HK-2 (cell line): ENCODE results near the gene TTC28.
"Not testable (repeated sequence)": the region's sequence is repeated elsewhere in the genome, so short reads cannot be mapped to it uniquely, and the experiment has no call there.

Source experiments
- DNase-seq: peaks from one replicate; pipeline ENCODE4 v3.0.0-alpha.2; 2018; ENCODE audit not compliant: unreplicated experiment

Gene TTC28

DNA sequence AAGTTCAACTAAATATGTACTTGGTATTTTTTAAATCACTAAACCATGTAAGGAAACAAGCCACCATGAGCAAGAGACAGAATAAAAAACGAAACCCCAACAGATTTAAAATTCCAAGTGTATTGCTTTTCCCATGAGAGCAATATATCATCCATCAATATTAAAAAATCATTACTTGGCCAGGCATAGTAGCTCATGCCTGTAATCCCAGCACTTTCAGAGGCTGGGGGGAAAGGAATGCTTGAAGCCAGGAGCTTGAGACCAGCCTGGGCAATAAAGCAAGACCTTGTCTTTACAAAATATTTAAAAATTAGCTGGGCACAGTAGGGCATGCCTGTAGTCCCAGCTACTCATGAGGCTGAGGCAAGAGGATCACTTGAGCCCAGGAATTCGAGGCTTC is 190.8 kb downstream of the TTC28 start:
- no peak for DNase-seq

DNA sequence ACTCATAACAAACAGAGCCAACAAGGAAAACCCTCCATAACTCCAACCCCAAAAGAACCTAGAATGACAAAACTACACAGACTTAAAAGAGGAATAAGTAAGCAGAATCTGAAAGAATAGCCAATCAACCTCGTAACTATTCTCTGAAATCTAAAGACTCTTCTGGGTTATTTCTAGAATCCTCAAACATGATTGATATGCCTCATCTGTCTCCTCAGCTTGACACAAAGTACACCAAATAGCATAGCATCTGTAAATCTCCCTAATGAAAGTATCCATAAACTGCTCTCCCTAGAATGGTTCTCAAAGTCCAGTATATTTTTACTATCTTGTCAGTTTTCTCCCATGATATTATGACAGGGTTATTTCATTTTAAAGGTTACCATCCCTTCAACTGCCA is 195.0 kb downstream of the TTC28 start:
- no peak for DNase-seq

DNA sequence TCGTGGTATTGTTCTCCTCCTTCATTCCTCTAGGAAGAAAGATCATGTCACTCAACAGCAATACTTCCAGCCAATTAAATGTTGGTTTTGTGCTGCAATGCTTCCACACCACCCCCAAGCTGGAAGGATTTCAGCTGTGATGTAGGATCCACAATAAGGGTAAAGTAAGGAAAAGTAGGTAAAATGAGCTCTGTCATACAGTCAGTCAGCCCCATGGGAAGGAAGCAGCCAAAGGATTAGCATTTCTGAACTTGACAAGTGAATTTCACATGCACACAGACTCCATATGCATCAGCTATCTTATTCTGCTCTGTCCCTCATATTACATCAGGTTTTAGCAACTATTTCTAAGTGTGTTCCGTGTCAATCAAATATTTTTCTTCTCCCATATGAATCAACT is 197.9 kb downstream of the TTC28 start:
- DNase-seq = no peak

DNA sequence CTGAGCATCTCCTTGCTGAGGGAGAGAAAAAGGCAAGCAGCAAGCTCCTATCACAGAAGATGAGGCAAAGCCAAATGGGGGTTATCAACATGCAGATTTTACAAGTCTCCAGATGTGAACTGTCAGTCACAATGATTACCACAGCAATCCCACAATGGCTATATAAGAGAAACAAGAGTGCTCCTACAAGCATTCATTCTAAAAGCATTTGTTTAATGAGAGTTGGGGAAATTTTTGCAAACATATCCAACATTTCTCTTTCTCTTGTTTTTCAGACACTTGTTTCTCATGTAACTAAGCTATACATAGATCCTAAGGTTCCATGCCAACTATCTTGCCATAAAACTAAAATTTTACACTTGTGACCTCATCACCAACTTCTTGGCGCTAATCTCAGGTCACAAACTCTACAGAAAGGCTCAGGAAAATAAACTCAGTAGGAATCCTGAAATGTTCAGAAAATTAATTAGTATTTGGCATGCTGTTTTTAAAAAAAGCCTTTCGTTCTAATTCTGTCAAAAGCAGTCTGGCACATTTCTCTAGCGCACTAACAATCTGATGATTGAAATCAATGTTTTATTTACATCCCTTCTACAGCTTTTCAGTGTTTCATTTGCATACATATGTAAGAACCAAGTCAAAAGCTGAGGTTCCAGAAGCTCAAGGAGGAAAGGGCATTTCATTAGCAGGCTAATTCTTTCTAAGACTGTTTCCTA is 199.5 kb downstream of the TTC28 start:
- no peak for DNase-seq

DNA sequence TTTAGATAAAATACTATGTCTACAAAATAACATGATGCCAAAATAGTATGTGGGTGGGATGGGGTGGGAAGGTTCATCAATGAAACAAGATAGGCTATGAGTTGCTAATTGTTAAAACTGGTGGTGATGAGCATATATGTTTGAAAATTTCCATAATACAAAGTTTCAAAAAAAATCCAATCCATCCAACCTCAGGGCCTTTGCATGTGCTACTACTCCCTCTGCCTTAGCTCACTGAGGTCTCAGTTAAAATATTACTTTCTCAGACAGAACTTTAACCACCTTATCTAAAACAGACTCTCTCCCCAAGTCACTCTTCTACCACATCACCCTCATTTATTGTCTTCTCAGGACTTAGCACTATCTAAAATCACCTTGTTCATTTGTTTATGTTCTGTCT is 201.1 kb downstream of the TTC28 start:
- no peak for DNase-seq

DNA sequence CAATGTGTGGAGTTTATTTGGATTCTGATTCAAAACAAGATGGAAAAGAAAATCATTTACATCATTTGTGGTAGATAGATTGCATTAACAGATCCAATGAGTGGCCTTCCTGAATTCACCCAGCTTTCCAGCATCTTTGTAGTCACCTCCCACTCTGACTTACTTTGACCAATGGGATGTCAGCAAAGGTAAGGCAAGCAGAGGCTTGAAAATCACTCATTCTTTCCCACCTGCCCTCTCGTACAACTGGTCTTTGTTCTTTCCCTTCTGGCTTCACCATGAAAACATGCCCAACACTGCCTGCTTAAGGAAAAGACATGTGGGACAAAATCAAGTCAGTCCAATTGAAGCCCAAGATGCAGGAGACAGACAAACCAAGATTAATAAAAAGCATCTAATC is 202.1 kb downstream of the TTC28 start:
- DNase-seq = no peak

DNA sequence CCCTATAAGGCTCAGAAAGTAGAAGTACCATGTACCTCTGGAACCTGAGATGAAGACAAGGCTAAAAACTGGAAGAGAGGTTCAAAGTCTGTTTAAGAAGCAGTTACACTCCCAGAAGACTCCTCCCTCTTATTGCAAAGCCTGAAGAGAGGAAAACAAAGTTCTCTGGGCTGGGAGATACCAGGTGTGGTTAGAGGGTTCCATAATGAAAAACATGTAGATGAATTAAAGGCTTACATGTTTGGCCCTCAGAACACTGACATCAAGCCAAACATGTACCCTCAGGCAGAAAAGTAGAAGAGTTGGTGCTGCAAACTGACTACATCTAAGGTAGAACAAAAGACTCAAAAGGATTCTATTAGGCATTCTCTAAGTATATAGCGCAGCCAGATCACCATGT is 205.3 kb downstream of the TTC28 start:
- DNase-seq = no peak

DNA sequence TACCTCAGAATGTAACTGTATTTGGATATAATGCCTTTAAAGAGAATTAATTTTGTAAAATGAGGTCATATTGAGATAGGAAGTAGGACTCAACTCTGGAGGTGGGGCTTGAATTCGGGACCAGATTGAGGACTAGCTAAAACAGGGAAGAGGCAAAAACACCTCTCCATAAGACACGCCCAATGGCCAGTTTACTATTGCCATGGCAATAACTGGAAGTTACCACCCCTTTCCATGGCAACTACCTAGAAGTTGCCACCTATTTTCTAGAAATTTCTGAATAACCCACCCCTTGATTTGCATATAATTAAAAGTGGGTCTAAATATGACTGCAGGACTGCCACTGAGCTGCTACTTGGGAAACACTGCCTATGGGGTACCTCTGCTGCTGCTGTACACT is 206.4 kb downstream of the TTC28 start:
- DNase-seq = no peak

DNA sequence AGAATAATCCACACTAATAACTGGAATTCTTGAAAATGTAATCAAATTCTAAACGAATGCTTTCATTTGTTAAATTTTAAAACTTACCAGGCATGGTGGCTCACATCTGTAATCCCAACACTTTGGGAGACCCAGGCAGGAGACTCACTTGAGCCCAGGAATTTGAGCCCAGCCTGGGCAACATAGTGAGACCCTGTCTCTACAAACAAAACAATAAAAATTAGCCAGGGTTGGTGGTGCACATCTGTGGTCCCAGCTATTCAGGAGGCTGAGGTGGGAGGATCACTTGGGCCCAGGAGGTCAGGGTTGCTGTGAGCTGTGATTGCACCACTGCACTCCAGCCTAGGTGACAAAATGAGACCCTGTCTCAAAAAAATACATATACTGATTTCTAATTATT is 212.6 kb downstream of the TTC28 start:
- DNase-seq = not testable (repeated sequence)

DNA sequence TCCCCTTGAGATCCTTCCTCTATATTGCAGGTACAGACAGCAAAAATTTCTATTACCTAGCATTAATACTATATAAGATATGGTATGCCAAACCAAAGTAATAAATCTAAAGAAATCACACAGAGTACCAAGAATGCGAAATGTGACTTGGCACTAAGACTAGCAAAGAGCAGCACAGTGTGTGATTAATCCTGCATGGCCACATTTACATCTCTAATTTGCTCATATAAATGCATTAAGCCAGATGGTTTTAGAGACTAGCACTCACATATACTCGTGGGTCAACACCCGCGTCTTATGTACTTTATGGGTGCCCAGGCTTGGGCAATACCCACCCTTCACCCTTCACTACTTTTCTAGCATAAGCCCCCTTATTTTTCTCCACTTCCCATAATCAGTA is 213.2 kb downstream of the TTC28 start:
- DNase-seq = no peak

DNA sequence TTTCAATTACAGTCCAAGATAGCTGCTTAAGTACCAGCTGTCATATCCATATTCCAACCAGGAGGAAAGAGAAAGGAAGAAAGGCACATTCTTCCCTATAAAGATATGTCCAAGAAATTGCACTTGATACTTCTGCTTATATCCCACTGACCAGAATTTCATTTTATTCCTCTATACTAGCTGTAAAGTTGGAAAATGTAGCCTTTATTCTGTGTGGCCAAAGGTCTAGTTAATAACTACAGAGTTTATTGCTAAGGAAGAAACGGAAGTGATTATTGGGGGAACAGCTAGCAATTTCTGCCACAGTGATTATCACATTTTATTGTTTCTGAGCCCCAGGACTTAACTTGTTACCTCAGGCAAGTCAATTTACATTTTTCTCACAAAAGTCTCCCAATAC is 213.8 kb downstream of the TTC28 start:
- no peak for DNase-seq

DNA sequence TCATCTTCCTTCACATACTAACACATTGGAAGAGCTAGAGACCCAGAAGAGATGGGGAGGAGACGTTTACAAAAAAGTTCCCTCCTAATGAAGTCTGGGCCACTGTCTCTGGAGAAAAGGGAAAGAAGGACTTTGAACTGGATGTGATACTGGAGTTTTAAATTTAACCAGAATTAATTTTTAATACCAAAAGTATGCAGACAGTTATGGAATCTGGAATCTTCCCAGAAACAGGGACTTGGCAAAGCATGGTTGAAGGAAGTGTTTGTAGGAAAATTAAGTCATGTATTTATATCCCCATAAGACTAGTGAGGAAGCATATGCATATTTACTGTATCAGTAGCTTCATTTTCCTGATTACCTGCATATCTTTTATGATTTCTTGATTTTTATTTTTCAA is 215.5 kb downstream of the TTC28 start:
- no peak for DNase-seq

DNA sequence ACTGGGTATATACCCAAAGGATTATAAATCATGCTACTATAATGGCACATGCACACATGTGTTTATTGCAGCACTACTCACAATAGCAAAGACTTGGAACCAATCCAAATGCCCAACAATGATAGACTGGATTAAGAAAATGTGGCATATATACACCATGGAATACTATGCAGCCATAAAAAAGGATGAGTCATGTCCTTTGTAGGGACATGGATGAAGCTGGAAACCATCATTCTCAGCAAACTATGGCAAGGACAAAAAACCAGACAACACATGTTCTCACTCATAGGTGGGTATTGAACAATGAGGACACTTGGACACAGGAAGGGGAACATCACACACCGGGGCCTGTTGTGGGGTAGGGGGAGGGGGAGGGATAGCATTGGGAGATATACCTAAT is 216.2 kb downstream of the TTC28 start:
- not testable (repeated sequence) for DNase-seq

DNA sequence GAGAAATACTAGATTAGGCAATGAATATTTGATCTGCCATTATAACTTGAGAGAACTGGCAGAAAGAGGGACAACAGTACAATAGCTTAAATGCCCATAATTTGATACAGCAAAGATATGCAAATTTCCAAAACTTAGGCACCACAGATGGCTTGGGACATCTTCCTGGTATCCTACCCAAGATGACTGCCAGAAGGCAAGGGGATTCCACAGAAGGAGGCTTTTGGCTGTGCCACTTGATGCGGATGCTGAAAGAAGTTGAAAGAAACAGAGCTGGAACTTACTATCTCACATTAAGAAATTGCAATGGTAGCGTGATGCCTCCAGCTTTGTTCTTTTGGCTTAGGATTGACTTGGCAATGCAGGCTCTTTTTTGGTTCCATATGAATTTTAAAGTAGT is 216.7 kb downstream of the TTC28 start:
- DNase-seq = no peak

DNA sequence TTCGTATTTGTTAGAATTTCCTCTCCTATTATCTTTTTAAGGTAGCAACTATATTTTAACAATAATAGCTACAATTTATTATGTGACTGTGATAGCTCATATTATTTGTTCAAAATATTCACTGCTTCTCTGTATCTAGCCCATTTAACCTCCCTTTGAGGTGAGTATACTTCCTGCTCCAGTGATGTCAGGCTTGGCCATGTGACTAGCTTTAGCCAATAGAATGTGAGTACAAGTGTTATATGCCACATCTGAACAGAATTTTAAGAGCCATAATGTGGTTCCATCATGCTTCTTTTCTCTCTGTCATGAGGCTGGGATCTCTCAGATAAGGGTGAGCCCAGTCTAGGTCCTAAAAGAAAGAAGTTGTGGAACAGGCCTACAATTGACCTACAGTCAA is 217.6 kb downstream of the TTC28 start:
- no peak for DNase-seq

DNA sequence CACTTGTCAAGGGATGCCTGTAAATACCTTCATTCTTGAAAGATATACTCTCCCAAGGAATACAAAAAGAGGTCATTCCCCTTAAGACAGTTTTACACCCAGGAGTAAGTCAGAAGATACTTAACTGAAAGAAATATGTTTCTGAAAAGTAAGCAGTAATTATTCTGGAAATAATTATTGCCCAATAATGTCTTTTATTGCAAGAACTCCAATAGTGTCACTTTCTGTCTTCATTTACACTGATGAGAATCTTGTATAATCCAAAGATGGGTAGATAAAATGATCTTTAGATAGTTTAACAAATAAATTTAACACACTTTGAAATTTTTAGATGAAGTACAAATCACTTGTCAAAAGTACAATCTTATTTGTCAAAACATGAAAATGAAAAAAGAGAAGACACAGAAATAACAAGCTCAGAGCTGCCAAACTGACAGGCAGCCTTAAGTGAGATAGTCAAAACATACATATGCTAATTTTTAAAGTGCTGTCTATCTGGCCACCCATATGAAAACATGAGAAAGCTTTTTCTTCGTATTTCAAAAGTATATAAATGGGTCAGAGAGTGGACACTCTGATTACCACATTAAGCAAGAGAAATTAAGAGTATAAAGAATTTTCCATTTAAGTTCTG is 225.1 kb downstream of the TTC28 start:
- no peak for DNase-seq

DNA sequence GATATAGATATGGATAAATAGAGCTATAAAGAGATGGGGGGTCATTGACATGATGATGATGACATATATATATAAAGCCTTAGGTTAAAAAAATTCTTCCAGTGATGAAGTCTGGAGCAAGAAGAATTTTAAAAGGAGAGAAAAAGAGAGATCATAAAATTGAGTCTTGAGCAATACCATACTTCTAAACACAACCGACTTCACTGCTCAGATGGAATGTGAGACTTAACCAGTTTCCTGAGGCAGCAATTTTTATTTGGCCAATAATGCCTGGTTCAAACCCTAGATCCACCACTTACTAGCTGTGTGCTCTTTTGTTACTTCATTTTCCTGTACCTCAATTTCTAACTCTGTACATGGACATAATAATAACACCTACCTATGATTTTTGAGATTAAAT is 229.5 kb downstream of the TTC28 start:
- DNase-seq = no peak

DNA sequence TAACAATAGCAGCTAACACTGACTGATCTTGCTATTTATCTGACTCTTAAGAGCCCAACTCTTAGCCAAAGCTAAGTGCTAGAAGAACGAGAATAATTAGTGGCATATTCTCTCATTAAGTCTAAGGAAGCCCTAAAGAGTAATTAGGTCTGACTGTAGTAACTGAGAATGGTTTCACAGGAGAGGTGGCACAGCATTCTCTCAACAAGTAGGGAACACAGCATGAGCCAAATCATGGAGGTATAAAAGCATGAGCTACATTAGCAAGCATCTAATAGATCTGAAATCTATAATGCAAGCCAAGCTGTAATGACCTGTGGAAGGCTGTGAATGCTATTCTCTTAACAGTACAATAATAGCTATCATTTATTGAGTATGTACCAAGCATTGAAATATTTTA is 230.6 kb downstream of the TTC28 start:
- DNase-seq = no peak

DNA sequence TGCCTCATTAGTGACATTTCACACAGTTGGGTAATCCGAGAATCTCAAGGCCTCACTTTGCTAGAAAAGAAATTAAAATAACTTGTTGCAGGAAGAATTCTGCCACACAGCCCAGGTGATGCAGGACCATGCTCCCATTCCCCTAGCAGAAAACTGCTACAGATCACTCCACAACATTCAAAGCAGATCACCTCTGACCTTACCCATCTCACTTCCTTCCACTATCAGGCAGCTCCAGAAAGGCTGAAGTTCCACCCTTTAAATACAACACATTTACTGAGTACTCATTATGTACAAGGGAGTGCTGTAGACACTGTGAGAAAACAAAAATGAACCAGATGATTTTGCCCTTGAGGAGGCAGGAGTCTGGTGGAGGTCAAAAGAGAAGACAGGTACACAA is 231.0 kb downstream of the TTC28 start:
- DNase-seq = no peak

DNA sequence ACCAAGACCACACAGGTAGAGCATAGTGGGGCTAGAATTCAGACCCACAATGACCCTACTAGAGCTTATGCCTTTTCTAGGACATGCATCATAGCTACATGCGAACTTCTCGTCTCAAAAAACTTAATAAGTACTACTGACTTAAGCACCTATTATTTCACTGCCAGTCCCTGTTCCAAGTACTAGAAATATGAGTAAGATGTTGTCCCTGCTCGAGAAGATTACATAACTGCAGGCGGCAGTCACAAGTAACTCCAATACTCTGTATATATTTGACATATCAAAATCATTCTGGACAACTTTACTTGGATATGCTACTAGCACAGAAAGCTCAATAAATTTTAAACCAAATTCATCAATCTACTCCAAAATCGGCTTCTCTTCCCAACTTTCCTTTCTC is 235.0 kb downstream of the TTC28 start:
- DNase-seq = no peak

DNA sequence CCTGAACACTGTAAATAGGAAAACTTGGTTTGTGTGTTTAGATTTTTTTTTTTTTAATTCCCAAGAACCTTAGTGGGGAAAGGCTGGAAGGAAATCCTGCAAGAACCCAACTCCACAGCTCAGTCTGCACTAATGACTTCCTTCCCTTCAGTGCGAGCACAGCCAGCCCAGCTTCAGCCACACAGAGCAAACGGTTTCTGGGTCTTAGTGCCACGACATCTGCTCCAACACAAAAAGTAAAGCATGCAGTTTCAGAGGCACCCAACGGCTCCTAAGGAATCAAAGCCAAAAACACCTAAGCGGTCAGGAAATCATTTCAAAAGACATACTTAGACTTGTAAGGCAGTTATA is 236.1 kb downstream of the TTC28 start:
- peak; percentile 52 for DNase-seq

DNA sequence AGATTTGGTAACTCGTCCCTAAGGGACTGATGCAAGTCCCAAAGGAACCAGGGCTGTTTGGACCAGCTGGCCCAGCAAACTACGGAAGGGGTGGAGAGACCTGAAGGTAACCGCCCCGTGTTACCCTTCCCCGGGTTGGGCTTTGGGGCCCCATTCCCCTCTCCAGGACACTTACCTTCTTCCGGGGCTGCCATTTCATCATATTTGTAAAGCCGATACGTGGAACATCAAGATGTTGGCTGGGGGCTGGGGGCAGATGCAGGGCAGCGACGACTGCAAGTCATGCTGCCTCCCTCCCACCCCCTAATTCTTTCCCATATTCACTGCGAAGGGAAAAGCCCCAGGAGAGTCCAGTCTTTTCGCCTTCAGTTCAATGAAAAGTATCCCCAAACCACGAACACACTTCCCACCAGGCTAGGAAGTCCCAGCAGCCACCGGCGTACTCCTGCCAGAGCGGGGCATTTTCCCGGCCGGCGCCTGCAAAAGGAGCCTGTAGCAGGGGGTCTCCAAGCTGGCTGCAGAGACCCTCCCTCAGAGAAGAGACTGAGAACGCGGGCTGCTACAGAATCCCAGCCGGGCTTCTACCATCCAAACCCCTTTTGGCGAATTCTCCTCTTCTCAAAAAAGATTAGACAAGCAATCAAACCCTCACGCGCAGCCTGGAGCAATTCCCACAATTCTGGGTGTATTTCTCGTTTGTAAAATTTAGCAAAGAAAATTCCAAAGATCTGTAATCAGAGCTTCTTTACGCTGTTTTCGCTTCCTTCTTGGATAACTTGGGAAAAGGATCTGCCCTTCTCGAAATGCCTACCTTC is 236.7 kb downstream of the TTC28 start:
- DNase-seq = peak; percentile 42

DNA sequence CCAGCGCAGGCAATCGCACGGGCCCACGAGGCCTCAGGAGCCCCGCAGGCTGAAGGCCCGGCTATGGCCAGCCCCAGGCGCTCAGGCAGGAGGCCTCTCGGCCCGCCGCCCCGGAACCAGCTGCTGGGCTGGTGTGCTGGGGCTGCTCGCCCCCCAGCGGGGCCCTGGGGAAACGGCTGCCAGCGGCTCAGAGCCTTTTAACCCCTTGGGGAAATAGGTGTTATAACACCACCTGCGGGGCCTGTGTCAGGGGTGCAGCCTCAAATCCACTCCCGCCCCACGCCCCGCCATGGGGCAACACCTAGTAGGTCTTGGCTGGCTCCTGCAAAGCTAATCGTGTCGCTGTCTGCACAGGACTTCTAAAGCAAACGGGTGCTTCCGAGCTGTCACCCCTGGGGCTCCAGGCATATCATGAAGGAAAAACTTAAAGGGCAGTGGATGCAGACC is 237.4 kb downstream of the TTC28 start:
- peak; percentile 78 for DNase-seq
